Body of pancreas (tissue), 4 donors: Measurements from ENCODE around the gene RBM10.

Experiments used
- CTCF ChIP-seq, 7 experiments: fragments of 450-650 bp in 4 of 7; fragments of 200-600 bp in 3 of 7; sonication (generic) in 3 of 7; IDR thresholded peaks; one replicate each; pipeline ENCODE4 v1.5.1; 2016 to 2019; ENCODE audit warnings: antibody characterized with exemption in 7 of 7
- POLR2A ChIP-seq, 3 donors: fragments of 450-650 bp; IDR thresholded peaks; one replicate each; pipeline ENCODE4 v1.6.1; 2016; ENCODE audit warnings: antibody characterized with exemption in 3 of 3, mild to moderate bottlenecking in 2 of 3

- TF ChIP-seq CTCF (IDR thresholded peaks at IDR 0.05) (no peak), POLR2A (IDR thresholded peaks at IDR 0.05) (no peak)
Observed at GRCh38 chrX:47226071-47226470, 81.0 kb downstream of the RBM10 start.
